Erythroblast (primary cell): ENCODE data around the gene CPXM1.

ENCODE experiments used
- GATA1 ChIP-seq: IDR thresholded peaks from 2 replicates; pipeline ENCODE4 v1.6.1; 2011; ENCODE audit warnings: low read depth, mild to moderate bottlenecking, control low read depth, low read length, moderate library complexity
- POLR2A ChIP-seq: IDR thresholded peaks from 2 replicates; pipeline ENCODE4 v1.6.1; 2011; ENCODE audit warnings: mild to moderate bottlenecking, low read length

GRCh38 chr20:2750491-2751251, 49.8 kb downstream of the CPXM1 start:
- TF ChIP-seq POLR2A (no peak), GATA1 (no peak)
